Mucosa of rectum (tissue), 2 donors: ENCODE measurements around the gene SHROOM2.
"Not testable (repeated sequence)": the region's sequence is repeated elsewhere in the genome, so short reads cannot be mapped to it uniquely, and the experiment has no call there.

ENCODE experiments used
- H3K27ac ChIP-seq, 2 donors: one replicate each; pipeline ENCODE4 v1.7.0; 2013; ENCODE audit warnings: inconsistent platforms in 2 of 2, low read depth in 2 of 2, low read length in 2 of 2
- H3K27me3 ChIP-seq, 2 donors: one replicate each; pipeline ENCODE4 v1.7.0; 2013; ENCODE audit warnings: low read length in 2 of 2; ENCODE audit not compliant: control insufficient read depth in 2 of 2, insufficient read depth in 2 of 2
- H3K36me3 ChIP-seq, 2 donors: one replicate each; pipeline ENCODE4 v1.7.0; 2013; ENCODE audit warnings: low read length in 2 of 2; ENCODE audit not compliant: control insufficient read depth in 2 of 2, insufficient read depth in 2 of 2
- H3K4me1 ChIP-seq, 2 donors: one replicate each; pipeline ENCODE4 v1.7.0; 2013; ENCODE audit warnings: low read length in 2 of 2, mild to moderate bottlenecking in 1 of 2; ENCODE audit not compliant: control insufficient read depth in 2 of 2, insufficient read depth in 2 of 2
- H3K4me3 ChIP-seq, 2 donors: one replicate each; pipeline ENCODE4 v1.7.0; 2013; ENCODE audit warnings: low read length in 2 of 2
- H3K9ac ChIP-seq, 2 donors: one replicate each; pipeline ENCODE4 v1.7.0; 2013; ENCODE audit warnings: low read length in 2 of 2, low read depth in 1 of 2, mild to moderate bottlenecking in 1 of 2
- H3K9me3 ChIP-seq, 2 donors: one replicate each; pipeline ENCODE4 v1.7.0; 2013; ENCODE audit warnings: low read length in 2 of 2; ENCODE audit not compliant: control insufficient read depth in 2 of 2
- donor health status: healthy.
- donor health status: Normal muscosa, but diverticular disease.

SHROOM2 gene

GRCh38 chrX:9851890-9852289 lies 65.7 kb downstream of the SHROOM2 start:
- Histone ChIP-seq H3K9ac (no peak overlapping the region), H3K9me3 (no peaks in the 10 kb centered on the region), H3K27me3 (peaks cover 0 to 8% of the 10 kb centered on the region in 2 donors), H3K36me3 (no peaks in the 10 kb centered on the region), H3K4me3 (no peak overlapping the region), H3K27ac (no peak overlapping the region), H3K4me1 (peaks cover 0 to 2% of the 10 kb centered on the region in 2 donors)

DNA sequence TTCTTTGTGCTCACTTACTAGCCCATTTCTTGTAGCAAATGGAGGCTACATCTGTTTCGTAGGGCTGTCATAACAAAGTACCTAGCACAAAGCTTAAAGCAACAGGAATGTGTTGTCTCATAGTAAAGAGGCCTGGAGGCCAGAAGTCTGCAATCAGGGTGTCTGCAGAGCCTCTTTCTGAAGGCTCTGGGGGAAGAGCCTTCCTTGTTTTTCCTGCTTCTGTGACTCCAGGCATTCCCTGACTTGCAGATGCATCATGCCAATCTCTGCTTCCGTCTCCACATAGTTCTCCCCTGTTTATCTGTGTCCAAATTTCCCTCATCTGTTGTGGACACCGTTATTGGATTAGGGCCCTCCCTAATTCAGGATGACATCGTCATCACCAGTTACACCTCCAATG lies 67.1 kb downstream of the SHROOM2 start:
- Histone ChIP-seq H3K27ac (no peak overlapping the region), H3K36me3 (no peaks in the 10 kb centered on the region), H3K4me1 (no peaks in the 10 kb centered on the region), H3K9me3 (no peaks in the 10 kb centered on the region), H3K9ac (no peak overlapping the region), H3K4me3 (no peak overlapping the region), H3K27me3 (peaks cover 0 to 2% of the 10 kb centered on the region in 2 donors)

DNA sequence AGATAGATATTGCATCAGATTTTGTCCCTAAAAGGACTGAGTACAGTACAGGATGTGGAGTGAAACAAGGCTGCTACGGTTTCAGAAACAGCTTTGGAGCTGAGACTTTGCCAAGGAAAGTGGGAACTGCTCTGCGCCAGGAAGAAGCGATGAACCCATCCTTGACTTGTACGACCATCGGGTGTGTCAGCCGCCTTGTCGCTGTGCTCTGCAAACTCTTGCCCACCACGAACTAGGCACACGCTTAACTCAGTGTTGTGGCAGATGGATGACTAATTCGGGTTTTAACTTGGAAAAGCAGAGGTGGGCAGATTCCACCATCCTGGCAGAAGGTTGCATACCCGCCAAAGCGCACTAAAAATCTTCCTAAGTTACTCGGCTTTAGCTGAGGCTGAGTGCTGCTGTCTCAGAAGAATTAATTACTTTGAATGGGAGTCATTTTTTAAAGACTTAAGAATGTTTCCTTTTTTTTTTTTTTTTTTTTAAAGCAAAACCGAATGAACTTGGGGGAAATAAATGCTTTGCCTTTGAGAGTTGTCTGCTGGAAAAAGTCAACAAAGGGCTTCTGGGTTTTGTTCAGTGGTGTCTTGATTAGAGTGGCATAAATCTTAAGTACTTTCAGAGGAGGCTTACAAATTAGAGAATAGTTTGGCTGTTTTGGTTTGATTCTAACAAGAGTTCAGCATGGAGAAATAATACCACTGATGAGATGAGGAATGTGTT lies 69.5 kb downstream of the SHROOM2 start:
- no peak overlapping the region for H3K4me3 ChIP-seq

GRCh38 chrX:9856588-9856987 lies 70.4 kb downstream of the SHROOM2 start:
- no peak overlapping the region for H3K9ac ChIP-seq
- no peak overlapping the region for H3K4me3 ChIP-seq
- no peak overlapping the region for H3K27ac ChIP-seq
- H3K4me1 ChIP-seq: no peaks in the 10 kb centered on the region
- no peaks in the 10 kb centered on the region for H3K9me3 ChIP-seq
- H3K36me3 ChIP-seq: no peaks in the 10 kb centered on the region
- H3K27me3 ChIP-seq: no peaks in the 10 kb centered on the region

More for the DNA sequence above, 69.5 kb downstream of the SHROOM2 start:
- H3K27me3 ChIP-seq: peaks cover 0 to 2% of the 10 kb centered on the region in 2 donors
- no peak overlapping the region for H3K27ac ChIP-seq
- no peaks in the 10 kb centered on the region for H3K9me3 ChIP-seq
- no peak overlapping the region for H3K9ac ChIP-seq
- no peaks in the 10 kb centered on the region for H3K36me3 ChIP-seq
- no peaks in the 10 kb centered on the region for H3K4me1 ChIP-seq

GRCh38 chrX:9857575-9858474 lies 71.6 kb downstream of the SHROOM2 start:
- Histone ChIP-seq H3K27ac (no peak overlapping the region), H3K4me3 (no peak overlapping the region), H3K9ac (no peak overlapping the region), H3K9me3 (no peaks in the 10 kb centered on the region), H3K27me3 (no peaks in the 10 kb centered on the region), H3K36me3 (no peaks in the 10 kb centered on the region), H3K4me1 (no peaks in the 10 kb centered on the region)

DNA sequence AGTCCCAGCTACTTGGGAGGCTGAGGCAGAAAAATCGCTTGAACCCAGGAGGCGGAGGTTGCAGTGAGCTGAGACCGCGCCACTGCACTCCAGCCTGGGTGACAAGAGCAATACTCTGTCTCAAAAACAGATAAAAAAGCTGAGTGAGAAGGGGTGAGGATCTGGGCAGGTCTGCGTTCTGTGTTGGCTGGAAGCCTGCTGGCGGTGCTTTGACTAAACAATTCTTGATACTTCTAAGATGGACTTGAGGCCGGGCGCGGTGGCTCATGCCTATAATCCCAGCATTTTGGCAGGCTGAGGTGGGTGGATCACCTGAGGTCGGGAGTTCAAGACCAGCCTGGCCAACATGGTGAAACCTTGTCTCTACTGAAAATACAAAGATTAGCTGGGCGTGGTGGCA lies 72.5 kb downstream of the SHROOM2 start:
- not testable (repeated sequence) for H3K9me3 ChIP-seq, H3K4me1 ChIP-seq, H3K4me3 ChIP-seq, H3K27ac ChIP-seq, H3K36me3 ChIP-seq, H3K27me3 ChIP-seq, H3K9ac ChIP-seq

DNA sequence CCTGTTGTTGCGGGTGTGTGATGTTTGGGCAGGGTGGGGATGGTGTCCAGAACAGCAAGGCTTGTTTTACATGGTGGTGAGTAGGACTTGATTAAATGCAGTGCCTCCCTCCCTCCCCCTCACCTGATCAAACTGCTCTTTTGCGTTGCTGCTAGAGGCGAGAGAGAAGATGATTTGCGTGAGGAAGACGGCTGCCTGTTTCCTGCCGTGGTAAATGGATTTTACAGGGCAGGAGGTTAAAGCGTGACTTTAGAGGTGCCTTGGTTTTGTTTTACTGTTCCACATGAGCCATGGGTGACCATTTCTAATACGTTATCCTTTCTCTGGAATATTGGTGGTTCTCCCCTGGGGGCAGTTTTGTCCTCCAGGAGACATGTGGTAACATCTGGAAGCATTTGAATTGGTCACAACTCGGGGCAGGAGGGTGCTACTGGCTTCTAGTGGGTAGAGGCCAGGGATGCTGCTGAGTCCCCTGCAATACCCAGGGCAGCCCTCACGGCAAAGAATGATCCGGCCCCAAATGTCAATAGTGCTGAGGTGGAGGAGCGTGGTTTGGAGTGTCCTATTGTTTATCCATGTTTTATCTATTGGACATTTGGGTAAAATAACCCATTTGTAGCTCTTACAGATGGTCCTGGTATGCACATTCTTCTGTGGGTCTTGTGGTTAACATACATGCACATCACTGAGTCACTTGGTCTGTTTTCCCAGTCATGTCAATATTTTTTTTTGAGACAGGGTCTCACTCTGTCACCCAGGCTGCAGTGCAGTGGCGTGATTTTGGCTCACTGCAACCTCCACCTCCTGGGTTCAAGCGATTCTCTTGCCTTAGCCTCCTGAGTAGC lies 73.7 kb downstream of the SHROOM2 start:
- Histone ChIP-seq H3K9ac (no peak overlapping the region), H3K4me1 (no peaks in the 10 kb centered on the region), H3K27me3 (no peaks in the 10 kb centered on the region)

GRCh38 chrX:9860826-9861225 lies 74.6 kb downstream of the SHROOM2 start:
- Histone ChIP-seq H3K36me3 (no peaks in the 10 kb centered on the region), H3K27ac (no peak overlapping the region), H3K4me1 (no peaks in the 10 kb centered on the region), H3K9me3 (no peaks in the 10 kb centered on the region), H3K4me3 (no peak overlapping the region), H3K27me3 (no peaks in the 10 kb centered on the region), H3K9ac (no peak overlapping the region)

More for the DNA sequence above, 73.7 kb downstream of the SHROOM2 start:
- H3K27ac ChIP-seq: no peak overlapping the region
- H3K4me3 ChIP-seq: no peak overlapping the region
- no peaks in the 10 kb centered on the region for H3K9me3 ChIP-seq
- no peaks in the 10 kb centered on the region for H3K36me3 ChIP-seq

- no peaks in the 10 kb centered on the region for H3K36me3 ChIP-seq
- H3K27me3 ChIP-seq: peaks cover 0 to 2% of the 10 kb centered on the region in 2 donors
Observed at GRCh38 chrX:9861711-9862110, 75.5 kb downstream of the SHROOM2 start.

More at GRCh38 chrX:9861711-9862110, 75.5 kb downstream of the SHROOM2 start:
- H3K9ac ChIP-seq: no peak overlapping the region
- H3K4me3 ChIP-seq: no peak overlapping the region
- H3K9me3 ChIP-seq: no peaks in the 10 kb centered on the region
- no peaks in the 10 kb centered on the region for H3K4me1 ChIP-seq
- no peak overlapping the region for H3K27ac ChIP-seq
